HFFc6 (cell line): ENCODE data around the gene DCAF16. TPM values are rescaled to one million over a fixed set of nuclear protein-coding genes. Genes with fewer than 3 reads are reported as not detected.

Source experiments
- DNase-seq: peaks from one replicate; pipeline ENCODE4 v3.0.0-alpha.2; 2018
- H3K27ac Mint-ChIP-seq: 2 replicates; pipeline ENCODE4 v1.8.0; 2020; ENCODE audit warnings: mild to moderate bottlenecking, mixed read lengths
- H3K27me3 Mint-ChIP-seq: 2 replicates; pipeline ENCODE4 v1.8.0; 2021; ENCODE audit warnings: mild to moderate bottlenecking, moderate library complexity, mixed read lengths; ENCODE audit not compliant: insufficient read depth
- H3K36me3 Mint-ChIP-seq: 2 replicates; pipeline ENCODE4 v1.8.0; 2021; ENCODE audit warnings: low read depth, mixed read lengths
- H3K4me1 Mint-ChIP-seq: 2 replicates; pipeline ENCODE4 v1.8.0; 2020; ENCODE audit warnings: low read depth, mixed read lengths
- H3K4me3 Mint-ChIP-seq: 2 replicates; pipeline ENCODE4 v1.8.0; 2020; ENCODE audit warnings: mild to moderate bottlenecking, moderate library complexity, mixed read lengths
- H3K9me3 Mint-ChIP-seq: 2 replicates; pipeline ENCODE4 v1.8.0; 2020; ENCODE audit warnings: mild to moderate bottlenecking, mixed read lengths
- total RNA-seq, 6 experiments: library from RNA; stranded (reverse); fragmentation: NEBNext Ultra II Directional; extraction: Animal tissue kit (Norgen Biotek cat#: 25700); gene quantifications; 2 replicates in 1 of 6; 3 replicates in 5 of 6; pipeline ENCODE4 v1.2.3, GENCODE V29; 2021
- TF ChIP-seq, protein P1 (sequence below): fragments of 200-600 bp; sonication (generic); IDR thresholded peaks from 2 replicates; pipeline ENCODE4 v1.5.0; 2021; ENCODE audit warnings: antibody characterized with exemption, mild to moderate bottlenecking

DCAF16 gene
- total RNA-seq, 6 experiments from 2014 or later = 18.0 to 24.0 (median 20.1) TPM

DNA sequence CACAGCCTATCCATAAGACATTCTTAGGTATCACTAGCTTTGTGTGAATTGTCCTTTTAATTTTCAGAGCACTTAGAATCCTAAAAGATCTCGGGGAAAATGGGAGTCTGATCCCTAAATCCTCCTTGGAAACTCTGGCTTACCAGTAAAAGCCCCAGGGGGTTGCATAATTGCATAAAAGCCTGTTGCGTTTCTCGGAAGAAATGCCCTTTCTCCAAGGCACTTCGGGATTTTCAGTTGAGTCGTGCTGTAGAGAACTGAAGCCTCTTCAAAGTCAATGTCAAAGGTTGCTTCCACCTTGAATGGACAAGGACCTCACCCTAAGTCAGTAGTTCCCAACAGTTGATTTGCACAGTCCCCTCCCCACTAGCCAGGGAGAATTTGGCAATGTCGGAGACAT is 49.9 kb downstream of the DCAF16 start:
- Mint-ChIP-seq H3K27me3 (peaks cover 13% of the 10 kb centered on the region), H3K27ac (no peak overlapping the region), H3K9me3 (no peaks in the 10 kb centered on the region; the same call in 1 of the 2 replicates), H3K36me3 (peaks cover under 1% of the 10 kb centered on the region; the same call in 1 of the 2 replicates), H3K4me3 (no peak overlapping the region), H3K4me1 (no peaks in the 10 kb centered on the region)
- TF ChIP-seq, protein P1, sequence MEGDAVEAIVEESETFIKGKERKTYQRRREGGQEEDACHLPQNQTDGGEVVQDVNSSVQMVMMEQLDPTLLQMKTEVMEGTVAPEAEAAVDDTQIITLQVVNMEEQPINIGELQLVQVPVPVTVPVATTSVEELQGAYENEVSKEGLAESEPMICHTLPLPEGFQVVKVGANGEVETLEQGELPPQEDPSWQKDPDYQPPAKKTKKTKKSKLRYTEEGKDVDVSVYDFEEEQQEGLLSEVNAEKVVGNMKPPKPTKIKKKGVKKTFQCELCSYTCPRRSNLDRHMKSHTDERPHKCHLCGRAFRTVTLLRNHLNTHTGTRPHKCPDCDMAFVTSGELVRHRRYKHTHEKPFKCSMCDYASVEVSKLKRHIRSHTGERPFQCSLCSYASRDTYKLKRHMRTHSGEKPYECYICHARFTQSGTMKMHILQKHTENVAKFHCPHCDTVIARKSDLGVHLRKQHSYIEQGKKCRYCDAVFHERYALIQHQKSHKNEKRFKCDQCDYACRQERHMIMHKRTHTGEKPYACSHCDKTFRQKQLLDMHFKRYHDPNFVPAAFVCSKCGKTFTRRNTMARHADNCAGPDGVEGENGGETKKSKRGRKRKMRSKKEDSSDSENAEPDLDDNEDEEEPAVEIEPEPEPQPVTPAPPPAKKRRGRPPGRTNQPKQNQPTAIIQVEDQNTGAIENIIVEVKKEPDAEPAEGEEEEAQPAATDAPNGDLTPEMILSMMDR = no peak
- no peak for DNase-seq

DNA sequence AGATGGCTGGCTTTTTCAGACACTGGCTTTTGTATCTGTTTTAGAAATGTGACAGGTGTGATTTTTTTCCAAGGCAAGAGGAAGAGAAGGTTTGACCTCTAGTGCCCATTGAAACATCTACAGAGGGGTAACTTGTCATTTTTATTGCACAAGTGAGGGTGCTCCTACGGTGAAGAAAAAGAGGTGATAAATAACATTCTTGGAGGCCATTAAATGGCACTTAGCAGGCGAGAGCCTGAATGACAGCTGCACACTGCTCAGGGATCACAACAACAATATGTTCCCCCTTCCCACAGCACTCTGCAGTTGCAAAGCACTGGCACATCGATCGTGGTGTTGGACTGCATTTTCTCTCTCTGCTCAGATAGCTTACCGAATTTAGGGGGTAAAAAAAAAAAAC is 52.1 kb downstream of the DCAF16 start:
- H3K27ac Mint-ChIP-seq = no peak overlapping the region
- TF ChIP-seq, protein P1 = no peak
- no peak overlapping the region for H3K4me3 Mint-ChIP-seq
- no peaks in the 10 kb centered on the region for H3K36me3 Mint-ChIP-seq
- H3K27me3 Mint-ChIP-seq = peaks cover 13% of the 10 kb centered on the region
- H3K4me1 Mint-ChIP-seq = no peaks in the 10 kb centered on the region
- no peak for DNase-seq
- H3K9me3 Mint-ChIP-seq = no peaks in the 10 kb centered on the region

GRCh38 chr4:17757621-17758020 is 52.9 kb downstream of the DCAF16 start:
- Mint-ChIP-seq H3K27me3 (peaks cover 13% of the 10 kb centered on the region), H3K4me3 (no peak overlapping the region), H3K9me3 (no peaks in the 10 kb centered on the region), H3K4me1 (no peaks in the 10 kb centered on the region), H3K36me3 (no peaks in the 10 kb centered on the region), H3K27ac (no peak overlapping the region)
- TF ChIP-seq, protein P1 = no peak
- DNase-seq = no peak

DNA sequence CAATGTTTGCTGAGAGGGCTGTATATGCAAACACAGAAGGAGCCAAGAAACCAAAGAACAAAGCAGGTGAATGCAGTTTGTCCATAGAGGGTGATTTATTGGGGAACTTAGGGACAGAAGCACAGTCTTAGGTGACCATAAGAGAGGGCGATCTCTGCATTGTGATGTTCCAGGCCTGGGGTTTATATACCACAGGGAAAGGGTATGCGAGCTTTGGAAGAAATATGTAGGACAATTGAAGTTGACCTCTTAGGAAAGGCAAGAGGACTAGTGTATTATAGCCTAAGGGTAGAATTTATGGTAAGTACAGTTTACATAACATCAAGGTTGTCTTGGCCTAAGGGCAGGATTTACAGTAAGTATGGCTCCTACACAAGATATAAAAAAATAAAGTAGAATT is 56.9 kb downstream of the DCAF16 start:
- H3K4me3 Mint-ChIP-seq = no peak overlapping the region
- H3K36me3 Mint-ChIP-seq = no peaks in the 10 kb centered on the region
- H3K9me3 Mint-ChIP-seq = no peaks in the 10 kb centered on the region
- DNase-seq = no peak
- no peaks in the 10 kb centered on the region for H3K4me1 Mint-ChIP-seq
- no peak overlapping the region for H3K27ac Mint-ChIP-seq
- TF ChIP-seq, protein P1 = no peak
- H3K27me3 Mint-ChIP-seq = peaks cover 18% of the 10 kb centered on the region

Other genes with a start within 250 kb of the DCAF16 start
- gene LAP3, start 233.6 kb downstream of the DCAF16 start, total RNA-seq = 10 to 100 TPM; 54.4 to 56.3 (median 55.7) TPM
- 10 to 100 TPM; 32.4 to 40.1 (median 36.4) TPM for gene MED28, start 196.1 kb downstream of the DCAF16 start, total RNA-seq
- under 1 TPM in 2 of 6 experiments, not detected in 4; 0.02 to 0.05 TPM for gene FAM184B, start 29.1 kb downstream of the DCAF16 start, total RNA-seq
- gene NCAPG, start 222 bp upstream of the DCAF16 start, total RNA-seq = 10 to 100 TPM; 16.2 to 39.2 (median 32.7) TPM
- gene LCORL, start 211.0 kb upstream of the DCAF16 start, total RNA-seq = 10 to 100 TPM in 4 of 6 experiments, 1 to 10 TPM in 2; 7.2 to 11.5 (median 10.2) TPM